NOMO-1 treated with DMSO at 0.1 percent for 48 hours (cell line): Measurements from ENCODE around the gene UROC1.

ENCODE experiments used
- DNase-seq: peaks from one replicate; lab custom pipeline; 2025; ENCODE audit not compliant: unreplicated experiment; lab: John Stamatoyannopoulos, UW

Gene UROC1

GRCh38 chr3:126517291-126517951 is at the start of gene UROC1:
Gene UROC1, minus strand, starts transcription at chr3:126517773. Its CDS starts 54 bp downstream, at chr3:126517719.
- no peak for DNase-seq

DNA sequence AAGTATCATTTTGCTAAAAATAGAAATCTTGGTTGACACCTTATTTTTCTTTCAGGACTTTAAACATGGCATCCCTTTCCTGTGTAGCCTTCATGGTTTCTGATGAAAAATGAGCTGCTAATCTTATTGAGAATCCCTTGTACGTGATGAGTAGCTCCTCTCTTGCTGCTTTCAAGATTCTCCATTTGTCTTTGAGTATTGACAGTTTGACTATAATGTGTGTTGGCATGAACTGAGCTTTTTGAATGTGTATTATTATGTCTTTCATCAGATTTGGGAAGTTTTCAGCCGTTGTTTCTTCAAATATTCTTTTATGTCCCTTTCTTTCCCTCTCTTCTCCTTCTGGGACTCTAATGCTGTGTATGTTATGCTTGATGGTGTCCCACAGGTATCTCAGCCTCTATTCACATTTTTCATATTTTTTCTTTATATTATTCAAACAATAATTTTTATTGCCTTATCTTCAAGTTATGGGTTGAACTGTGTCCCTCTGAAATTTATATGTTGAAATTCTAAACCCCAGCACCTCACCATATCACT is 45.2 kb upstream of the UROC1 start:
- DNase-seq, result no peak

DNA sequence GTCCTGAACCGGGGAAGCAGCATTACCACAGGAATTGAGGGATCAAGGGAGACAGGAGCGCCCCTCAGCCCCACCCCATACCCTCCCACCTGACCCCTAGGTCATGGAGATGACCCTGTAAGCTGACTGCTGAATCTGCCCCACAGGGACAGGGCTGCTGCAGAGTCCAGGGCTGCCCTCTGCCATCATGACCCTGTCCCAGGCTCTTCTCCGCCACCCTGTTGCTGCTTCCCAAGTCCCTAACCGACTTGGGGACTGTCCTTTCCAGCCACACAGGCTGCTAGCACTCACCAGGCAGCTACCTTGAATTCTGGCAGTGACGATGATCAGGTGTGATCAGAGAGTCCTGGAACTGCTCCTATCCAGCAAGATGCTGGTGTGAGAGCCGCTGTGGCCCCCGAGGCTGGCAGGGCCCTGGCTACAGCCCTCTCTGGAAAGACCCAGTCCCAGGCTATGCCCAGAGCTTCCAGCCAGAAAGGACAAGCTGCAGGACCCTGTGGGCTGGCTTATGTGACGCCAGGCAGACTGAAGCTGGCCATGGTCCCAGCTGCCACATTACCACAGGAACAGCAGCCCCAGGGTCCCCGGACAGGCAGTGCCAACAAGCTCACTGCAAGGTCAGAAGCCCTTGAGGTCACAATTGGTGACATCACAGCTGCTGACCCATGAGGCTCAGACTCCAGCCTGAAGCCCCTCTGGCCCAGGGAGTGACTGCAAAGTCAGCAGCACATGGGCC is 40.9 kb upstream of the UROC1 start, which contains the start of gene C3orf22:
Gene C3orf22 (minus strand): TSS at position 597 of the 736 bp plus-strand sequence. CDS start 5,542 bp downstream, outside the sequence.
- no peak for DNase-seq

GRCh38 chr3:126557761-126558160 is 40.2 kb upstream of the UROC1 start:
- DNase-seq, result no peak

DNA sequence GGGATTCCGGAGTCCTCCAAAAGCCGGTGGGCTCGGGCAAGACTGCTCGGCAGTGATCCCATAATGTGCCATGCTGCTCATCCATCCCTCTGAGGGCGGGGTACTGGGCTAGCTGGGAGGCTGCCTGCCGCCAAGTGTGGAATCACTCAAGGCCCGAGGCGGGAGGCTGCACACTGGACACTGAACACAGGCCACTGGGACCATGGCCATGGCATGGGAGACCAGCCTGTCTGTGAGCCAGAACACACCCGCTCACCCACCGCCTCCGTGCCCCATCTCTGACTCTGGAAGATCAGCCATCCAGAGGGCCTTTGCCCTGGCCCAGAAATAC is 39.8 kb upstream of the UROC1 start:
- DNase-seq, result no peak

GRCh38 chr3:126556637-126557414 is 39.3 kb upstream of the UROC1 start:
- no peak for DNase-seq

DNA sequence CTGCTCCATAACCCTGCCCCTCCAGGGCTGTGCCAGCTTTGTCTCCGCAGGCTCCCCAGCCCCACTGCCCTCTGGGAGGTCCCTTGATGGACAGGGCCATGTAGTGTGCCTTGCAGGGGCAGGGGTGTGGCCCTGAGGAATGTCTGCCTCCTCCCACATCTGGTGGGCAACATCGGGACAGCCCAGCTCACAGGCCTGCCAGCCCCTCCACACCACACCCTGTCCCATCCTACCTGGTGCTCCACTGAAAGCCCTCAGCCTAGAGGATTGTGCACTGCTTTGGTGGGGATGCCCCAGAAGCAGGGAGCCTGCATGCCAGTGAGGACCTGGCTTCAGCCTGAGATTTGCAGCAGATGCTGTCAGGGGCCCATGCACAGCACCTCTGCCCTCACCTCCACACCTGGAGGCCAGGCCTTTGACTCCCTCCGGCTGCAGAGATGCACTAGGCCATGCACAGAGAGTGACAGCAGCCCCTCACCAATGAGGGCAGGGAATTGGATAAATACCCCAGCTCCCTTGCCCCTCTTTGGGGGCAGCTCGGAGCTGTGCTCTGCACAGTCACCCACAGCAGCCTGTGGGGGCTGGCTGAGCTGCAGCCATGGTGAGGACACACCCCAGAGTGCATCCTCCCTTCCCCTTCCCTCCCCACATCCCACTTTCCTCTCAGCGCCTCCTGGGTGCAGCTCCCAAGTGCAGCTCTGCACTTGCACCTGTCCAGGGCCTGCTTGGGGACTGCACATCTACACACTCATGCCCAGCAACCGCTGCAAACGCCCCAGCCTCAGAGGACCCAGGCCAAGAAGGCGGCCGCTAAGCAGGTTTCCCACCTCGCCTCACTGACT is 38.4 kb upstream of the UROC1 start:
- DNase-seq, result no peak

- no peak for DNase-seq
These were observed 37.3 kb upstream of the UROC1 start for GRCh38 chr3:126554560-126555525.

DNA sequence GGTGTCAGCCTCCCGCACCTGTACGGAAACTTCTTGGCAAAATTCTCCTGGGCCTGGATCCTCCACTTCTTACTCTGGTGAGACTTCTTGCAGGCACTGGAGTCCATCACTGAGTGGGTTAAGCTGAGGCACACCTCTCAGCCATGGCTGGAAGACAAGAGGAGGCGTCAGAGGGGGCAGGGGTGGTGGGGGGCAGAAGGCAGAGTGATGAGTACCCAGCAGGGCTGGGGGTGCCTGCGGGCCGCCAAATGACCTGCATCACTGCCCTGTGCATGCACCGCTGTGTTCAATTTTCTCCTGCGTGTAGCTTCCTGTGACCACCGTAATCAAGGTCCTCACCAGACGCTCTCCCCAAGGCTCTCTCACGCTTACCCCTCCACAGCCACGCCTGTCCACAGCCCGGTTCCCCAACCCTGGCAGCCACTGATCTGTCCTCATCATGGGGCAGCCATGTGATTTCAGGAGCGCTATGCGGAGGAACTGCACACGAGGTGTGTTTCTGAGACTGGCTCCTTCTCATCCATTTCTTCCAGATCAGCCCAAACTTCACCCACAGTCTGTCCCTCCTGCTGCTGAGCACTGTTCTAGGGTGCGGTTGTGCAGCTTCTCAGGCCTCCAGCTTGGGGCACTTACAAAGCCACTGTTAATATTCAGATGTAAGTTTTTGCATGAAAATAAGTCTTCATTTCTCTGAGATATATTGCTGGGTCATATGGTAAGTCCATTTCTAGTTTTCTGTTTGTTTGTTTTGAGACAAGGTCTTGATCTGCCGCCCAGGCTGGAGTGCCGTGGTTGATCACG is 35.9 kb upstream of the UROC1 start:
- no peak for DNase-seq

- DNase-seq, result no peak
These were observed 35.2 kb upstream of the UROC1 start for GRCh38 chr3:126552688-126553283.

DNA sequence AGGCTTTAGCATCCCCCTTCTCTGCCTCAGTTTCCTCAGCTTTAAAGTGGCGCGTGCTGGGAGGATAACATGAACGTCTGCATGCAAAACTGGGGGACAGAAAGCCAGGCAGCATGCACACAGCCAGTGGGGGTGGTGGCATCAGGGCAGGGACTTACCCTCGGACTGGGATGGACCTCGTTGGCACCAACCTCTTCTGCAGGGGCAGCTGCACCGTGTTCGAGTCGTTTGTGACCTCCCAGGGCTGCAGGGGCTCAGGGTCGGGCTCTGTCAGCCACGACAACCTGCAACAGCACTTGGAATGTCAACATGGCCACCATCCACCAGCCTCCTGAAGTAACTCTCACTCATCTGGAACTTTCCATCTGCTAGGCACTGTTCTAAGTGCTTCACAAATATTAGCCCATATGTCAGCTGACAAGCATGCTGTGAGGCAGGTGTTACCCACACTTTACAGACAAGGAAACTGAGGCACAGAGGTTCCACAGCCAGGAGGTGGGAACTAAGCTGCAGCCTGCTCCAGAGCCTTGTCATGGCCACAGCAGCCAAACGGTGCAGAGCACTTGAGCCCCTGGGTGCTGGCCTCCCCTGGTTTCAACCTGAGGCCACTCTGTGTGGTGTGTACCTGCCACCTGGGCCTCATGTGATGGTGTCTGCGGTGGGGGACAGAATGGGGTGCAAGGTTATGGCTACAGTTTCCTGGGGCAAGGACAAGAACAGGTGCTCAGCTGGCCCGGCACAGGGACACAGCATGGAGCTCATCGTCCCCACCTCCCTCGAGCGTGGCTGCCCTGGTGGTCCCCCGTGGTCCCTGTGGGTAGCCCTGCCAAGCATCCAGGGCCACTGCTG is 34.5 kb upstream of the UROC1 start:
- DNase-seq, result no peak

DNA sequence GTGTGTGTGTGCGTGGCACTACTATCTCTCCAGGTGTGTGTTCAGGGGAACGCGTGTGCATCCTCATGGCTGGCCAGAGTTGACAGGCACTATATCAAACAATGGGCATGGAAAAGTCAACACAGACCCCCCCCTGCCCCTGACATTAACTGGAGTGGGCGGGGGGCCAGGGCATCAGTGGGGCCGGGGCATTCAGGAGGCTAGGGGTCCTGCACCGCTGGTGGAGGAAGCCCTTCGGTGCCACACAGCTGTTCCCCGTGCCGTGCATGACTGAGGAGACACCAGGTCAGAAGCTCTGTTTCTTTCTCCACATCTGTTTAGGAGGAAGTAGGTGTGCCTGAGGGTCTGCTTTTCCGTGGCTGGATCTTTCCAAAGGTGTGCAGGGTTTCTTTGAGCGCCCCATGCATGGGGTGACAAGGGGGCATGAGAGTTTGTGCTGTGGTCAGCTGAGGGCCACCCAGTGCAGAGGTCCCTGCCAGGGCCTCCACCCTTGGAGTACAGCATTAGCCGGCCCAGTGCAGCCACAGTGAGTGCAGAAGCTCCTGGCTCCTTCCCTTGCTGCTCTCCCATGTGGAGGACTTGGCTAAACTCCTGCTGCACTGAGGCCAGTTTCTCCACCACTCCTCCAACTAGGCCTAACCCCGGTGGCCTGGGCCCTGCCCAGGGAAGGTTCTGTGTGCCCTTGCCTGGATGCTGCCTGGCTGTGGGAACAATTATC is 33.7 kb upstream of the UROC1 start:
- no peak for DNase-seq

GRCh38 chr3:126550488-126551051 is 33.0 kb upstream of the UROC1 start:
- DNase-seq, result no peak

DNA sequence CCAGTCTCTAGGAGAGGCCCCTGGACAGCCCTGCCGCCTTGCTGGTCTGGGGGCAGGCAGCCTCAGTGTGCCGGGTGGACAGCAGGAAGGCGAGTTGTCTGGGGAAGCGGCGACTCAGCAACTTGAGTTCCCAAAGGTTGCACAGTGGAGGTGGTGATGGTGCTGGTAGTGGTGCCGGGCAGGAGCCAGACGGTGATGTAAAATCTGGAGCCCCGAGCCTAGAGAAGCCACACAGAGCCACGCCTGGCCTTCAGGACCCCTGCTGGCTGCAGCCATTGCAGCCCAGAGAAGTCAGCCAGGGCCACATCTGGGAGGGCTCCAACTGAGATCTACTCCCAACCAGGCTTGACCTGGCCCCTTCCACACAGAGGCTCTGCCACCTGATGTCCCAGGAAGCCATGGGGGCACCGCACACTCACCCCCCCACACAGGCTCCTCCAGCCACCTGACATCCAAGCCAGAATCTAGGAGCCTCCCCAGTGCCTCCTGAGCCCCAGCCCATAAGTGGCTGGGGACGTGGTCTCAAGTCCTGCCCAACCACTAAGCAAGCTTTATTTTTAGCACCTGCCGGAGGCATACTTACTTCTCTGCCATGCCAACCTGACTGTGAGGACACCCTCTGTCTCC is 32.4 kb upstream of the UROC1 start:
- no peak for DNase-seq

- no peak for DNase-seq
These were observed 31.2 kb upstream of the UROC1 start for GRCh38 chr3:126548556-126549466.
